HS-5 (cell line): ENCODE data around the gene SSR4.

Experiments used
- DNase-seq: peaks from one replicate; pipeline ENCODE4 v3.0.0-alpha.2; 2012; ENCODE audit warnings: low read depth

SSR4 gene

DNA sequence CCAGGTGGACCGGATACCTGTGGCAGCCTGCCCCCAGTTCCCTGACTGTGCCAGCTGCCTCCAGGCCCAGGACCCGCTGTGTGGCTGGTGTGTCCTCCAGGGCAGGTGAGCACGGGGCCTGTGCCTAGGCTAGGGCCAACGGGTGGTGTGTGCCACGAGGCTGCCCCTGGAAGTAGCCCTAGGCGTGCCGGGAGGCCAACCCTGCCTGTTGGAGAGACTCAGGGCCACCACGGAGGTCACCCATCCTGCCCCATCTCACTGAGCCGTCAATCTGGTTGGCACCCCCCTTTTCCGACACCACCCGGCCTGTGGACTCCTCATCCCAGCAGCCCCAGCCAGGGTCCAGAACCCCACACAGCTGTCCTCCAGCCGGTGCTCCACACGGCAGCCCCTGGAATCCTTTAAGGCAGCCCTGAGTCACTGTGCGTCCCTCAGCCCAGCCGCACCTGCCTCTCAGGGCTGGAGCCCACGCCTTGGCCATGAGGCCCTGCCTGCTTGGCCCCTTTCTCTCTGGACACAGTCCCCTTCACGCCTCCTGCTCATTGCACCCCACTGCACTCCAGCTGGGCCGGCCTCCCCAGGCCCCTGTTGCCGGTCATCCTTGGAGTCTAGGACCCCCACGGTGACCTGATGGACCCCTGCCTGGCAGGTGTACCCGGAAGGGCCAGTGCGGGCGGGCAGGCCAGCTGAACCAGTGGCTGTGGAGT, 25.2 kb upstream of the SSR4 start:
- DNase-seq, result no peak

DNA sequence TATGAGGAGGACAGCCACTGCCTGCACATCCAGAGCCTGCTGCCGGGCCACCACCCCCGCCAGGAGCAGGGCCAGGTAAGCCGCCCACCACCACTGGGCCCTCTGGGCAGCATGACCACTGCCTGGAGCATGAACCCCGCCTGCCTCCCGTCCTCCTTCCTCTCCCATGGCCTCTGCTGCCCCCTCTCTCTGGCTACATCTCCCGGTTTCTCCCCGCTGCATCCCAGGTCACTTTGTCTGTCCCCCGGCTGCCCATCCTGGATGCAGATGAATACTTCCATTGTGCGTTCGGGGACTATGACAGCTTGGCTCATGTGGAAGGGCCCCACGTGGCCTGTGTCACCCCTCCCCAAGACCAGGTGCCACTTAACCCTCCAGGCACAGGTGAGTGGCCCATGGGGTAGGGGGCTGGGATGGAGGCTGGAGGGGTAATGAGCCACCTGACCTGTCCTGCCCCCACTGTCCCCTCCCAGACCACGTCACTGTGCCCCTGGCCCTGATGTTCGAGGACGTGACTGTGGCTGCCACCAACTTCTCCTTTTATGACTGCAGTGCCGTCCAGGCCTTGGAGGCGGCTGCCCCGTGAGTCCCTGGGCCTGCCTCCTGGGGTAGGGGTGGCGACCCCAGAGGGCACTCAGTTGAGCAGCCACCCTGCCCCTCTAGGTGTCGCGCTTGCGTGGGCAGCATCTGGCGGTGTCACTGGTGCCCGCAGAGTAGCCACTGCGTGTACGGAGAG, 24.4 kb upstream of the SSR4 start:
- DNase-seq, result no peak

DNA sequence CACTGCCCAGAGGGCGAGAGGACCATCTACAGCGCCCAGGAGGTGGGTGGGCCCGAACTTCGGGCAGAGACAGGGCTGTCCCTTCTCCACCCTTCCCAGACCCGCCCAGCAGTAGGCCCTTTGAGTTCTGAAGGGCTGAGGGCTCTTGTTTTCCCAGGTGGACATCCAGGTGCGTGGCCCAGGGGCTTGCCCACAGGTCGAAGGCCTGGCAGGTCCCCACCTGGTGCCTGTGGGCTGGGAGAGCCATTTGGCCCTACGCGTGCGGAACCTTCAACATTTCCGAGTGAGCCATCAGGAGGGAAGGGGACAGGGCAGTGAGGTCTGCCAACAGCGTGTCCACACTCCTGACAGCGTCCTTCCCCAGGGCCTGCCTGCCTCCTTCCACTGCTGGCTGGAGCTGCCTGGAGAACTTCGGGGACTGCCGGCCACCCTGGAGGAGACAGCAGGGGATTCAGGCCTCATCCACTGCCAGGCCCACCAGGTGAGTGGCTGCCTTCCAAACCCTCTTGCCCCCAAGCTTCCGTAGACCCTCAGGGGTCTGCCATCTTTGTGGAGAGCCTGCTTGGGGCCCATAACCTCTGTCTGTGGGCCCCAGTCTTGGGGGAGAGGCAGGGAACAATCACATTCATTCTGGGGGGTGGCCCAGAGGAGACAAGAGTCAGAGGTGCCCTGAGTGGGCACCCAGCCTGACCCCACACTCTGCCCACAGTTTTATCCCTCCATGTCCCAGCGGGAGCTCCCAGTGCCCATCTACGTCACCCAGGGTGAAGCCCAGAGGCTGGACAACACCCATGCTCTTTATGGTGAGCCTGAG, 23.7 kb upstream of the SSR4 start:
- DNase-seq, result no peak

DNA sequence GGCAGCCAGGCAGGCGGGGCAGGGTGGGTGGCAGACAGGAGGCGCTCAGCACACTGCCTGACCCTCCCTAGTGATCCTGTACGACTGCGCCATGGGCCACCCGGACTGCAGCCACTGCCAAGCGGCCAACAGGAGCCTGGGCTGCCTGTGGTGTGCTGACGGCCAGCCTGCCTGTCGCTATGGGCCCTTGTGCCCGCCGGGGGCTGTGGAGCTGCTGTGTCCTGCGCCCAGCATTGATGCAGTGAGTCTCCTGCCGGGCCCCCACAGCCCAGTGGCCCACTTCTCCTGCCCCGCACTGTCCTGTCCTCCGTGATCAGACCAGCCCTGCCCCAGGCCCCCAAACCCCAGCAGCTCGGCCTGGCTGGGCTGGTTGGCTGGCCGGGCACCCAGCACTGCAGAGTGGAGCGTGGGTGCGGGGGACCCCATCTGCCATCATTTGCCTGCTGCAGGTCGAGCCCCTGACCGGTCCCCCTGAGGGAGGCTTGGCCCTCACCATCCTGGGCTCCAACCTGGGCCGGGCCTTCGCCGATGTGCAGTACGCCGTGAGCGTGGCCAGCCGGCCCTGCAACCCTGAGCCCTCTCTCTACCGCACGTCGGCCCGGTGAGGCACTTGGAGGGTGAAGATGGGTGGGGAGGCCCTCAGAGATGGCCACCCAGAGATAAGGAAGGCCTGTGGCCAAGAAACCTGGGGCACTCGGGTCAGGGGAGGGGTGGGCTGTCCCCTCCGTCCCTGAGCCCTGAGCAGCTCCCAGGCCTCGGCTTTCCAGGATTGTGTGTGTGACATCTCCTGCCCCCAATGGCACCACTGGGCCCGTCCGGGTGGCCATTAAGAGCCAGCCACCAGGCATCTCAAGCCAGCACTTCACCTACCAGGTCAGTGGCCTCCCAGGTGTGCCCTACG, 22.8 kb upstream of the SSR4 start:
- no peak for DNase-seq

DNA sequence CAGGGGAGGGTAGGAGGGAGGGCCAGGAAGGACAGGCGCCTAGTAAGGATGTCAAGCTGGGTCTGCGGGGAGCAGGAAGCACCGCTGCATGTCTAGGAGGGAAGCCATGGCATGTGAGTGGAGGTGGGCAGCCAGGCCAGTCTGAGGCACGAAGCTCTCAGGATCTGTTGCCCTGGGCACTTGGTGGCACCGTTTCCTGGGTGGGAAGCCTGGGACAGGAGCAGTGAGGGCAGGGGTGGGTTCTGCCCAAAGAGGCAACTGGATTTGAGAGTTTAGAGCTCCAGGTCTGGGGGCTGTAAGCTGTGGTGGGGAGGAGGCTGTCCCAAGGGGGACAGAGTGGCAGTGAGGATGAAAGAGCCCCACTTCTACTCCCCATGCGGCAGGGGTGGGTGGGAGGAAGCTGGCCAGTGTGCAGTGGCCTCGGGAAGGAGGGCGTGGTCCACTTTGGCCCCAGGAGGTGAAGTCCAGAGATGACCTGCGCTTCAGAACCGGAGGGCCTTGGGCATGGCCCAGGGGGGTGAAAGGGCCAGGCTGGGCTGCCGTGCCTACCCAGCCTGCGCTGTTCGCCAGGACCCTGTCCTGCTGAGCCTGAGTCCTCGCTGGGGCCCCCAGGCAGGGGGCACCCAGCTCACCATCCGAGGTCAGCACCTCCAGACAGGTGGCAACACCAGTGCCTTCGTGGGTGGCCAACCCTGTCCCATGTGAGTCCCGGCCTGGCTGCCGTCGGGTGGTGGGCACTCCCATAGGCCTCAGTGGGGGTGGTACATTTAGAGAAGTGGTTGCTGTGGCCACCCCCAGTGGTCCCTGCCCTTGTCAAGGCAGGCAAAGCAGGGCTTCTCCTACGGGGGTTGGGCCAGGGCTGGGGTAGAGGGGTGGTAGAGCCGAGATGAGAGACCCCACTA, 21.9 kb upstream of the SSR4 start:
- DNase-seq, result no peak

DNA sequence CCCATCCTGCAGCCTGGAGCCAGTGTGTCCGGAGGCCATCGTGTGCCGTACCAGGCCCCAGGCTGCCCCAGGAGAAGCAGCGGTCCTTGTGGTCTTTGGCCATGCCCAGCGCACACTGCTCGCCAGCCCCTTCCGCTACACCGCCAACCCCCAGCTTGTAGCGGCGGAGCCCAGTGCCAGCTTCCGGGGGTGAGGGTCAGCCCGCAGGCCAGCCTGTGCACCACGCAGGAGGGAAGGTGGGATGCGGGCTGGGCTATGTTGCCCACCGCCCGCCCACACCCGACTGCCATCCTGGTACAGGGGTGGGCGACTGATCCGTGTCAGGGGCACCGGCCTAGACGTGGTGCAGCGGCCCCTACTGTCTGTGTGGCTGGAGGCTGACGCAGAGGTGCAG, 21.3 kb upstream of the SSR4 start:
- DNase-seq, result no peak

DNA sequence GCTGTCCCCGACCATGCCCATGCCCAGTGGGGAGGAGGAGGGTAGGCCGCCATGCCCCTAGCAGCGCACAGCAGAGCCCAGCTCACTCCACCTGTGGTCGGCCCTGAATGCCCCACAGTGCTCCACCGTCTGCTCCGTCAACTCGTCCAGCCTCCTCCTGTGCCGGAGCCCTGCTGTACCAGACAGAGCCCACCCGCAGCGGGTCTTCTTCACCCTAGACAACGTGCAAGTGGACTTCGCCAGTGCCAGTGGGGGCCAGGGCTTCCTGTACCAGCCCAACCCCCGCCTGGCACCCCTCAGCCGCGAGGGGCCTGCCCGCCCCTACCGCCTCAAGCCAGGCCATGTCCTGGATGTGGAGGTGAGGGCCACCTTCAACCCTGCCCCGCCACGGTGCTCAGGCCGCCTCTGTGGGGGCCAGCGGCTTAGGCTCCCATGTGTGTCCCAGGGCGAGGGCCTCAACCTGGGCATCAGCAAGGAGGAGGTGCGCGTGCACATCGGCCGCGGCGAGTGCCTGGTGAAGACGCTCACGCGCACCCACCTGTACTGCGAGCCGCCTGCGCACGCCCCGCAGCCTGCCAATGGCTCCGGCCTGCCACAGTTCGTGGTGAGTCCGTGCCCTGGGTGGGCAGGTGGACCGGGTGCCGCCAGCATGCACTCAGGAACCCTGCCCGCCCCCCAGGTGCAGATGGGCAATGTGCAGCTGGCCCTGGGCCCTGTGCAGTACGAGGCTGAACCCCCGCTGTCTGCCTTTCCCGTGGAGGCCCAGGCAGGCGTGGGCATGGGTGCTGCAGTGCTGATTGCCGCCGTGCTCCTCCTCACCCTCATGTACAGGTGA, 20.5 kb upstream of the SSR4 start:
- DNase-seq, result no peak

DNA sequence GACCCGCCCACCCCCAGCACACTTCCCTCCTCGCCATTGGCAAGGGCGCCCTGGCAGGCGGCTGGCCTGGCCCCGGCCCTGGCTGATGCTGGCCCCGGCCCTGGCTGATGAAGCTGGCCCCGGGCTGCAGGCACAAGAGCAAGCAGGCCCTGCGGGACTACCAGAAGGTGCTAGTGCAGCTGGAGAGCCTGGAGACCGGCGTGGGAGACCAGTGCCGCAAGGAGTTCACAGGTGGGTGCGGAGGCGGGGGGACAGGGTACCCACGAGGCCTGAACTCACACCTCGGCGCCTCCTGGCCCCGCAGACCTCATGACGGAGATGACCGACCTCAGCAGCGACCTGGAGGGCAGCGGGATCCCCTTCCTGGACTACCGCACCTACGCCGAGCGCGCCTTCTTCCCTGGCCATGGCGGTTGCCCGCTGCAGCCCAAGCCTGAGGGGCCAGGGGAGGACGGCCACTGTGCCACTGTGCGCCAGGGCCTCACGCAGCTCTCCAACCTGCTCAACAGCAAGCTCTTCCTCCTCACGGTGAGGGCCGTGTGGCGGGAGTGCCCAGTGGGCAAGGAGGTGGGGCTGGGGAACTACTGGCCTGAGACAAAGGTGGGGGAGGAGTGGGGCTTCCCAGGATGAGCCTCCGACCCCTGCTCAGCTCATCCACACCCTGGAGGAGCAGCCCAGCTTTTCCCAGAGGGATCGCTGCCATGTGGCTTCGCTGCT, 19.7 kb upstream of the SSR4 start:
- no peak for DNase-seq

DNA sequence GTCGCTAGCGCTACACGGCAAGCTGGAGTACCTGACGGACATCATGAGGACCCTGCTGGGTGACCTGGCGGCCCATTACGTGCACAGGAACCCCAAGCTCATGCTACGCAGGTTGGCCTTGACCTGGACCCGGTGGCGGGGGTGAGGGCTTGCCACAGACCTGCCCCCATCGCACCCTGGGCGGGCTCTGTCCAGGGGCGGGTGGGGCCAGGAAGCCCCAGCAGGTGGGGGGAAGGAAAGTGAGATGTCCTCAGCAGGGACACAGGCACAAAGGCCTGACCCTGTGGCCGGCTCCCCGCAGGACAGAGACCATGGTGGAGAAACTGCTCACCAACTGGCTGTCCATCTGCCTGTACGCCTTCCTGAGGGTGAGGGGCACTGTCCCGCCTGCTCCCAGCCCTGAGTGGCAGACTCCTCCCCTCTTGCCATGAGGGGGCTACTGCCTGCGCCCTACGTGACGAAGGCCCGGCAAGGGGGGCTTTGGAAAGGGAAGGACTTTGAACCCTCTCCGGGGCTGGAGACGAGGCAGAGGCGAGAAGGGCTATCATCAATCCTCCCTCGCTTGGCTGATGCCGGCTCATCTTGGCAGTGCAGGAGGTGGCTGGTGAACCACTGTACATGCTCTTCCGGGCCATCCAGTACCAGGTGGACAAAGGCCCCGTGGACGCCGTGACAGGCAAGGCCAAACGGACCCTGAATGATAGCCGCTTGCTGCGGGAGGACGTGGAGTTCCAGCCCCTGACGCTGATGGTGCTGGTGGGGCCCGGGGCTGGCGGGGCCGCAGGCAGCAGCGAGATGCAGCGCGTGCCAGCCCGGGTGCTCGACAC, 19.0 kb upstream of the SSR4 start:
- no peak for DNase-seq

DNA sequence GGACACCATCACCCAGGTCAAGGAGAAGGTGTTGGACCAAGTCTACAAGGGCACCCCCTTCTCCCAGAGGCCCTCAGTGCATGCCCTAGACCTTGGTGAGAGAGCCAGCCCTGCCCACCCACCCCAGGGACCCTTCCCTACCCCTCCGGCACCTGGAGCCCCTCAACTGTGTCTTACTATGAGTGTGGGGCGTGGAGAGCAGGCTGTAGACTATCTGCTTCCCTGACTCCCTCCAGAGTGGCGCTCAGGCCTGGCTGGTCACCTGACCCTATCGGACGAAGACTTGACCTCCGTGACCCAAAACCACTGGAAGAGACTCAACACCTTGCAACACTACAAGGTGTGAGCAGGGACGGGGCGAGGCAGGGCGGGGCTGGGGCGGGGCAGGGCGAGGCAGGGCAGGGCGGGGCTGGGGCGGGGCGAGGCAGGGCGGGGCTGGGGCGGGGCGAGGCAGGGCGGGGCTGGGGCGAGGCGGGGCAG, 18.3 kb upstream of the SSR4 start:
- no peak for DNase-seq

DNA sequence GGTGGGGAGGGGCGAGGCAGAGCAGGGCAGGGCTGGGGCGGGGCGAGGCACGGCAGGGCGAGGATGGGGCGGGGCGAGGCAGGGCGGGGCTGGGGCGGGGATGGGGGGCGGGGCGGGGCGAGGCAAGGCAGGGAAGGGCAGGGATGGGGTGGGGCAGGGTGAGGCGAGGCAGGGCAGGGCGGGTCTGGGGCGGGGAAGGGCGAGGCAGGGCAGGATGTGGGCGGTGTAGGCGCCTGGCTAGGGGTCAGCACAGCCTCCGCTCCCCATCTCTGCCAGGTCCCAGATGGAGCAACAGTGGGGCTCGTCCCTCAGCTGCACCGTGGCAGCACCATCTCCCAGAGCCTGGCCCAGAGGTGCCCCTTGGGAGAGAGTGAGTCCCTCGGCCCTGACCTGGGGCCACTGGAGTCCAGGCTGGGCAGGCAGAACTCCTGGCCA, 17.8 kb upstream of the SSR4 start:
- no peak for DNase-seq

DNA sequence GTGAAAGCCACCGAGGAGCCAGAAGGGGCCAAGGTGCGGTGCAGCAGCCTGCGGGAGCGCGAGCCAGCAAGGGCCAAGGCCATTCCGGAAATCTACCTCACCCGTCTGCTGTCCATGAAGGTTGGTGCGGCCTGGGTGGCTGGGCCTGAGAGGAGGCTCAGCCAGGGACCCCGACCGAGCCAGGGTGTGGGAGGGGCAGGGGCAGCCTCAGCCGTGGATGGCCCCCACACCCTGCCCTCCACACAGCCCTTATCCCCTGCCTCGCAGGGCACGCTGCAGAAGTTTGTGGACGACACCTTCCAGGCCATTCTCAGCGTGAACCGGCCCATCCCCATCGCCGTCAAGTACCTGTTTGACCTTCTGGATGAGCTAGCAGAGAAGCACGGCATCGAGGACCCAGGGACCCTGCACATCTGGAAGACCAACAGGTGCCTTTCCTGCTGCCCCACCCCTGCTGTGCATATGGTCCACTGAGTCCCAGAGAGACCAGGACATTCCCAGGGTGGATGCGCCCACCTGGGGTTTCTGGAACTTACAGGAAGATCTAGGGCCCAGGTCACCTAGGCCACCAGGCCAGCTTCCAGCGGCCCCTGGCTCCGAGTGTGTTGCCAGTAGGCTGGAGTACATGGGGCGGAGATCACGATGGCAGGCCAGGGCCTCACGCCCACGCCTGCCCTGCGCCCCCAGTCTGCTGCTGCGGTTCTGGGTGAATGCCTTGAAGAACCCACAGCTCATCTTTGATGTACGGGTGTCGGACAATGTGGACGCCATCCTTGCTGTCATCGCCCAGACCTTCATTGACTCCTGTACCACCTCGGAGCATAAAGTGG, 17.0 kb upstream of the SSR4 start:
- no peak for DNase-seq

DNA sequence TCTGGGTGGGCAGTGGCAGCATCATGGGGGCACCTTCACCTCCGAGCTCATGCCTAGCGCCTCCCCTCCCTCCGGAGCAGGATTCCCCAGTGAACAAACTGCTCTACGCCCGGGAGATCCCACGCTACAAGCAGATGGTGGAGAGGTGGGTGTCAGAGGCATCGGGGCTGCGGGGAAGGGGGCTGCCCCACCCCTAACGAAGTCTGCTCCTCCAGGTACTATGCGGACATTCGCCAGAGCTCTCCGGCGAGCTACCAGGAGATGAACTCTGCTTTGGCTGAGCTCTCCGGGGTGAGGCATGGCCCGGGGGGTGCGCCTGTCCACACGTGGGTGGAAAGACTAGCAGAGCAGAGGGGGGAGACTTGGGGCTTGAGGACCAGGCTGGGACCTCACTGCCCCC, 16.3 kb upstream of the SSR4 start:
- DNase-seq, result no peak

DNA sequence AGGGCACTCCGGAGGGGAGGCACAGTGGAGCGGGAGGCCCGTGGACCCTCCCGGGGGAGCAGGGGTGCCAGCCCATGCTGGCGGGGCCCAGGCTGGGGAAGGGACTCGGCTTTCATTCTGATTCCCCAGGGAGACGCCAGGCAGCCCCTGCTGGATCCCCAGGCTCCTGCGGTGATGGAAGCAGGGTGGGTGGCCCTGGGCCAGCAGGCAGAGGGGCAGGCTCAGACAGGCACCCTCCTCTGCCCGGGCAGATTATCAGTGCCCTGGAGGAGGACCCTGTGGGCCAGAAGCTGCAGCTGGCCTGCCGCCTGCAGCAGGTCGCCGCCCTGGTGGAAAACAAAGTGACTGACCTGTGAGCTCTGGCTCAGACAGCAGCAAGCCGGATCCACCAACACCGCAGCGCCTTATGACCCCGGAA, 15.8 kb upstream of the SSR4 start:
- DNase-seq, result no peak

DNA sequence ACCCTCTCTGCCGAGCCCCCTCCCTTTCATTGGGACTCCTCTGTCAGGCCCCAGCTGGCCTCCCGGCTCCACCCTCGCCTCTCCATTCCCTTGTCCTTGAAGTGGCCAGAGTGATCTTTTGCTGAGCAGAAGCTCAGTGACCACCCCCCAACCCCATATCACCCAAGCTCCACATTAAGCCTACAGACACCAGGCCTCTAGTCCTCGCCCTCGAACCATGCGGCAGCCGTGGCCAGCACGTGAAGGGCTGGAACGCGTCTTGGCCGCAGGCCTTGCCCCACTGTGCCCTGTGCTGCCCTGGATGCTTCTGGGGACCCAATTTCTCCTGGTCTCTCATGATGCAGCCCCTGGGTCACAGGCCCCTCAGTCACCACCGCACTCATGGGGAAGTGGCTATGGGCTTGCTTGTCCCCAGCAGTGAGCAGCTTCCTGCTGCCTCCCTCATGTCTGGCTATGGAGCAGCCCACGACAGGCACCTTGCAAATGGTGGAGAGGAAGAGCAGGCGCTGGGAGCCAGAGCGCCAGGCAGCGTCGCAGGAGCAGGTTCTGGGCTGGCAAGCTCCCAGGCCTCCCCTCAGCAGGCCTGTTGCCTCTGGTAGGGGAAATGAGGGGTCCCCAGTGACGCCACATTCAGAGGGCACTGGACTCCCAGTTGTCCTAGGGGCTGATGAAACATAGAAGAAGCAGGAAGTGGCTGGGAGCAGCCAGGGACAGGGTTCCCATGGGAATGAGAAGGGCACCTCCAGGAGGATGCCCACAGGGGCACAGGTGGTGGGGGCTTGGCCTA, 14.4 kb upstream of the SSR4 start:
- no peak for DNase-seq

DNA sequence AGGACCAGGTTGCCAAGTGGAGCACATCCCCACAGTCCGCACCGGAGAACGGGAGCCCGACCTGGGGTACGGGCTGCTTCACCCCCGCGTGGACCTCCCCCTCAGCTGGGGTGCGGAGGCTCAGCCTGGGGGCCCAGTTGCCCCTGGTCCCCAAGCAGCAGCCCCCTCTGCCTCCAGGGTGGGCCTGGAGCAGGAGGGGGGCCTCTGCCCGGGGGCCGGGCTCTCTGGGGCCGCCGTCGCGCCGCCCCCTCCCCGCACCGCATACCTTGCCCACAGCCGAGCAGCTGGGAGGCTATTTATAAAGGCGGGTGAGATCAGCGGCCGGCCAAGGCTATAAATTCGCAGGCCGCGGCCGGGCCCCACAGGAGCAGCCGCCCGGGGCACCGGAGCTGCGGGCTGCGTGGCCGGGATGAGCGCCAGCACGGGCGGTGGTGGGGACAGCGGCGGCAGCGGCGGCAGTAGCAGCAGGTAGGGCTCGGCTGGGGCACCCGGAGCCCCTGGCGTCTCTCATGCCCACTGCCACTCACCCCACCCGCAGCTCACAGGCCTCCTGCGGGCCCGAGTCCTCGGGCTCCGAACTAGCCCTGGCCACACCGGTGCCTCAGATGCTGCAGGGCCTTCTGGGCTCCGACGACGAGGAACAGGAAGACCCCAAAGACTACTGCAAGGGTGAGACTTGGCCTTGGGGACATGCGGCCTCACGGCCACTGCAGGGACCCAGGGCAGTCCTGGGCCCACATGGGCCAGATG, 13.6 kb upstream of the SSR4 start, which contains the start of gene SRPK3:
Gene SRPK3 (plus strand): TSS at position 364 of the 750 bp plus-strand sequence. CDS start 46 bp downstream, at position 410.
- no peak for DNase-seq
